SK-N-SH treated with all-trans-retinoic acid at 6 μM for 48 hours (cell line): ENCODE results near the gene TRPM6.

ENCODE experiments used
- ATAC-seq: fragments of 200-7000 bp; cut with Tn5 transposase; 3 replicates; pipeline ENCODE4 v1.9.1; 2020; ENCODE audit warnings: mild to moderate bottlenecking, moderate library complexity
- ARNTL ChIP-seq: fragments of 450-650 bp; formaldehyde crosslinking; IDR thresholded peaks from 2 replicates; pipeline ENCODE4 v1.5.0; 2020; ENCODE audit warnings: low read depth, mild to moderate bottlenecking, moderate library complexity, borderline replicate concordance
- CREB5 ChIP-seq: fragments of 250-450 bp; sonication (Bioruptor Pico); IDR thresholded peaks from 2 replicates; pipeline ENCODE4 v1.5.1; 2020; ENCODE audit warnings: low read depth, mild to moderate bottlenecking, moderate library complexity
- CSDC2 ChIP-seq: fragments of 250-450 bp; sonication (Bioruptor Pico); IDR thresholded peaks from 2 replicates; pipeline ENCODE4 v1.5.0; 2020; ENCODE audit warnings: mild to moderate bottlenecking, moderate library complexity
- CSRNP3 ChIP-seq: fragments of 250-450 bp; sonication (Bioruptor Pico); IDR thresholded peaks from 2 replicates; pipeline ENCODE4 v1.5.1; 2021; ENCODE audit warnings: mild to moderate bottlenecking, moderate library complexity
- ESRRG ChIP-seq: fragments of 250-450 bp; sonication (Bioruptor Pico); IDR thresholded peaks from 2 replicates; pipeline ENCODE4 v1.6.1; 2021; ENCODE audit warnings: mild to moderate bottlenecking
- OSR1 ChIP-seq: fragments of 250-450 bp; sonication (Bioruptor Pico); IDR thresholded peaks from 2 replicates; pipeline ENCODE4 v1.8.0; 2022; ENCODE audit warnings: moderate library complexity, mild to moderate bottlenecking, inconsistent platforms
- PATZ1 ChIP-seq: fragments of 250-450 bp; sonication (Bioruptor Pico); IDR thresholded peaks from 2 replicates; pipeline ENCODE4 v1.8.0; 2020; ENCODE audit warnings: mild to moderate bottlenecking, moderate library complexity, borderline replicate concordance
- PPARA ChIP-seq: fragments of 250-450 bp; sonication (Bioruptor Pico); IDR thresholded peaks from 2 replicates; pipeline ENCODE4 v1.5.0; 2020; ENCODE audit warnings: mild to moderate bottlenecking, borderline replicate concordance
- RARB ChIP-seq: fragments of 250-450 bp; sonication (Bioruptor Pico); IDR thresholded peaks from 2 replicates; pipeline ENCODE4 v1.8.0; 2021; ENCODE audit warnings: mild to moderate bottlenecking, moderate library complexity
- SNAI2 ChIP-seq: fragments of 250-450 bp; sonication (Bioruptor Pico); IDR thresholded peaks from 2 replicates; pipeline ENCODE4 v1.5.0; 2020; ENCODE audit warnings: mild to moderate bottlenecking, moderate library complexity
- TCF4 ChIP-seq: fragments of 250-450 bp; sonication (Bioruptor Pico); IDR thresholded peaks from 2 replicates; pipeline ENCODE4 v1.8.0; 2021; ENCODE audit warnings: mild to moderate bottlenecking, moderate library complexity, borderline replicate concordance
- TOX ChIP-seq: fragments of 250-450 bp; sonication (Bioruptor Pico); IDR thresholded peaks from 2 replicates; pipeline ENCODE4 v1.8.0; 2021; ENCODE audit warnings: mild to moderate bottlenecking, moderate library complexity, borderline replicate concordance
- ZC3H10 ChIP-seq: fragments of 250-450 bp; sonication (Bioruptor Pico); IDR thresholded peaks from 2 replicates; pipeline ENCODE4 v1.5.1; 2021; ENCODE audit warnings: mild to moderate bottlenecking, moderate library complexity
- ZFP3 ChIP-seq: fragments of 250-450 bp; sonication (Bioruptor Pico); IDR thresholded peaks from 2 replicates; pipeline ENCODE4 v1.5.0; 2020; ENCODE audit warnings: mild to moderate bottlenecking, moderate library complexity
- ZFP30 ChIP-seq: fragments of 450-650 bp; formaldehyde crosslinking; IDR thresholded peaks from 2 replicates; pipeline ENCODE4 v1.5.0; 2022; ENCODE audit warnings: mild to moderate bottlenecking, moderate library complexity
- ZNF565 ChIP-seq: fragments of 450-650 bp; formaldehyde crosslinking; conservative IDR thresholded peaks from 2 replicates; pipeline ENCODE4 v1.5.0; 2020; ENCODE audit warnings: low read depth, mild to moderate bottlenecking, moderate library complexity
- ZNF70 ChIP-seq: fragments of 450-650 bp; formaldehyde crosslinking; IDR thresholded peaks from 2 replicates; pipeline ENCODE4 v1.5.0; 2020; ENCODE audit warnings: mild to moderate bottlenecking, moderate library complexity
- ZNF8 ChIP-seq: fragments of 450-650 bp; formaldehyde crosslinking; IDR thresholded peaks from 2 replicates; pipeline ENCODE4 v1.5.0; 2020; ENCODE audit warnings: mild to moderate bottlenecking, moderate library complexity
- TF ChIP-seq, protein P1 (sequence below): fragments of 250-450 bp; sonication (Bioruptor Pico); IDR thresholded peaks from 2 replicates; pipeline ENCODE4 v1.5.0; 2020; ENCODE audit warnings: mild to moderate bottlenecking, moderate library complexity
- TF ChIP-seq, protein P2 (sequence below): fragments of 250-450 bp; sonication (Bioruptor Pico); IDR thresholded peaks from 2 replicates; pipeline ENCODE4 v1.8.0; 2021; ENCODE audit warnings: low read depth, mild to moderate bottlenecking, moderate library complexity, borderline replicate concordance

TRPM6 gene

DNA sequence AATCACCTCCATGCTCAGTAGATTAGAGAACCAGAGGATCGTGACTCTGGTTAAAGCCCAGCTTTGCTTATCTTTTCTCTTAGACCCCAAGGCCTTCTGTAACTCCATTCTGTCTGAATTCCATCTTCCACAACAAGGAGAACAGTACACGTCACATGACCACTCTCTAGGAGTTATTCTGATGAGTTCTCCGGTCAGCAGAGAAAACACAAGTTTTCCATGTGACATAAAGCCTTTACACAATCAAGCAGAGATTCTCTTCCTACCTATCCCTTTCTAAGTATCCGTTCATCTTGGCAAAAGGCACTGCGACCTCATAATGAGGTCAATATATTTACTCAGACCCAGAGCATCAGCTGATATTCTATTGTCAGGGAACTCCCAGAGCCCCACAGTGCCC lies 112.3 kb downstream of the TRPM6 start:
- TF ChIP-seq ZC3H10 (CRISPR knock-in tag) = no peak
- no peak for ATAC-seq

- peak; percentile 84 for ATAC-seq
- no peak for TF ChIP-seq ZNF8 (CRISPR knock-in tag)
Observed at GRCh38 chr9:74773886-74774479, 113.7 kb downstream of the TRPM6 start.

DNA sequence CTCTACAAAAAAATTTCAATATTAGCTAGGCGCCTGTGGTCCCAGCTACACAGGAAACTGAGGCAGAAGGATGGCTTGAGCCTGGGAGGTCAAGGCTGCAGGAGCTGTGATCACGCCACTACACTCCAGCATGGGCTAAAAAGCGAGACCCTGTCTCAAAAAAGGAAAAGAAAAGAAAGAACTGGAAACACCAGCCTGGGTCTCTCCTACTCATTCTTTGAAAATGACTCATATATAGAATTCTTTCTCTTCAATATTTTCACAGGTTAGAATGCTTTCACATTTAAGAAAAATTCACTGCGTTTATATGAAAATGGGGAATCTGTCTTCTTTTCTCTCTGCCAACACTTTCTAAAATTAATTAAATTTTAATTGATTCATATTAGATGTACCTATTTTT lies 115.6 kb downstream of the TRPM6 start:
- TF ChIP-seq TCF4 (CRISPR knock-in tag) (no peak), ESRRG (CRISPR knock-in tag) (no peak), ZFP3 (CRISPR knock-in tag) (no peak), SNAI2 (CRISPR knock-in tag) (no peak), TOX (CRISPR knock-in tag) (no peak)
- TF ChIP-seq, protein P1, sequence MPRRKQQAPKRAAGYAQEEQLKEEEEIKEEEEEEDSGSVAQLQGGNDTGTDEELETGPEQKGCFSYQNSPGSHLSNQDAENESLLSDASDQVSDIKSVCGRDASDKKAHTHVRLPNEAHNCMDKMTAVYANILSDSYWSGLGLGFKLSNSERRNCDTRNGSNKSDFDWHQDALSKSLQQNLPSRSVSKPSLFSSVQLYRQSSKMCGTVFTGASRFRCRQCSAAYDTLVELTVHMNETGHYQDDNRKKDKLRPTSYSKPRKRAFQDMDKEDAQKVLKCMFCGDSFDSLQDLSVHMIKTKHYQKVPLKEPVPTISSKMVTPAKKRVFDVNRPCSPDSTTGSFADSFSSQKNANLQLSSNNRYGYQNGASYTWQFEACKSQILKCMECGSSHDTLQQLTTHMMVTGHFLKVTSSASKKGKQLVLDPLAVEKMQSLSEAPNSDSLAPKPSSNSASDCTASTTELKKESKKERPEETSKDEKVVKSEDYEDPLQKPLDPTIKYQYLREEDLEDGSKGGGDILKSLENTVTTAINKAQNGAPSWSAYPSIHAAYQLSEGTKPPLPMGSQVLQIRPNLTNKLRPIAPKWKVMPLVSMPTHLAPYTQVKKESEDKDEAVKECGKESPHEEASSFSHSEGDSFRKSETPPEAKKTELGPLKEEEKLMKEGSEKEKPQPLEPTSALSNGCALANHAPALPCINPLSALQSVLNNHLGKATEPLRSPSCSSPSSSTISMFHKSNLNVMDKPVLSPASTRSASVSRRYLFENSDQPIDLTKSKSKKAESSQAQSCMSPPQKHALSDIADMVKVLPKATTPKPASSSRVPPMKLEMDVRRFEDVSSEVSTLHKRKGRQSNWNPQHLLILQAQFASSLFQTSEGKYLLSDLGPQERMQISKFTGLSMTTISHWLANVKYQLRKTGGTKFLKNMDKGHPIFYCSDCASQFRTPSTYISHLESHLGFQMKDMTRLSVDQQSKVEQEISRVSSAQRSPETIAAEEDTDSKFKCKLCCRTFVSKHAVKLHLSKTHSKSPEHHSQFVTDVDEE (CRISPR knock-in tag) = no peak
- TF ChIP-seq, all 23 proteins: peak for 0
- no peak for ATAC-seq

DNA sequence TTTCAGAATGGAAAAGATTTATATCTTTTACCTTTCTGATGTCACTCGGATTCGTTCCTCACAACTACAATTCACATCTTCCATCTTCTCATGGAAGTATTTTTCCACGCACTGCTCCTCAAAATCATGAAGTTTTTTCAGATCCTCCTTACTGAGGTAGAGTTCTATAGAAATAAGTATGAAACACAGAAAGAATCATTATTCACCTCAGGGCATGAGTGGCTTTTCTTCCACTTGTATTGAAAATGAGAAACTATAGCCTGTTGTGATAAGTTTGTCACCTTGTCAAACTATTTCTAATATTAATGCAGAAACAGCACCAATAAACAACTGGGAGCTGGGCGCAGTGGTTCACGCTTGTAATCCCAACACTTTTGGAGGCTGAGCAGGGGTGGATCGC lies 116.0 kb downstream of the TRPM6 start:
- TF ChIP-seq ZFP30 (CRISPR knock-in tag) (no peak), CSDC2 (CRISPR knock-in tag) (no peak), ZNF565 (no peak), ARNTL (CRISPR knock-in tag) (no peak), ZNF70 (CRISPR knock-in tag) (no peak)
- ATAC-seq = no peak

- no peak for ATAC-seq
- TF ChIP-seq TOX (CRISPR knock-in tag) = no peak
- TF ChIP-seq PPARA = no peak
- no peak for TF ChIP-seq ESRRG (CRISPR knock-in tag)
- TF ChIP-seq, protein P2, sequence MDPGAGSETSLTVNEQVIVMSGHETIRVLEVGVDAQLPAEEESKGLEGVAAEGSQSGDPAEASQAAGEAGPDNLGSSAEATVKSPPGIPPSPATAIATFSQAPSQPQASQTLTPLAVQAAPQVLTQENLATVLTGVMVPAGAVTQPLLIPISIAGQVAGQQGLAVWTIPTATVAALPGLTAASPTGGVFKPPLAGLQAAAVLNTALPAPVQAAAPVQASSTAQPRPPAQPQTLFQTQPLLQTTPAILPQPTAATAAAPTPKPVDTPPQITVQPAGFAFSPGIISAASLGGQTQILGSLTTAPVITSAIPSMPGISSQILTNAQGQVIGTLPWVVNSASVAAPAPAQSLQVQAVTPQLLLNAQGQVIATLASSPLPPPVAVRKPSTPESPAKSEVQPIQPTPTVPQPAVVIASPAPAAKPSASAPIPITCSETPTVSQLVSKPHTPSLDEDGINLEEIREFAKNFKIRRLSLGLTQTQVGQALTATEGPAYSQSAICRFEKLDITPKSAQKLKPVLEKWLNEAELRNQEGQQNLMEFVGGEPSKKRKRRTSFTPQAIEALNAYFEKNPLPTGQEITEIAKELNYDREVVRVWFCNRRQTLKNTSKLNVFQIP = no peak
- TF ChIP-seq ZC3H10 (CRISPR knock-in tag) = no peak
- no peak for TF ChIP-seq RARB (CRISPR knock-in tag)
- no peak for TF ChIP-seq PATZ1
- no peak for TF ChIP-seq ARNTL (CRISPR knock-in tag)
- TF ChIP-seq CREB5 (CRISPR knock-in tag) = no peak
- no peak for TF ChIP-seq OSR1 (CRISPR knock-in tag)
- no peak for TF ChIP-seq SNAI2 (CRISPR knock-in tag)
- no peak for TF ChIP-seq CSRNP3 (CRISPR knock-in tag)
Observed at GRCh38 chr9:74771262-74771585, 116.5 kb downstream of the TRPM6 start.
